Measurements from ENCODE around the gene THEMIS.

GRCh38 chr6:127786109-127786508 lies 114.7 kb downstream of the THEMIS start:
- TF ChIP-seq YY1 (IDR thresholded peaks at IDR 0.05; ENCODE audit: insufficient read depth, insufficient read length) (no peak), ZNF274 (IDR thresholded peaks at IDR 0.05; ENCODE audit: low read depth, low read length) (no peak), SUZ12 (IDR thresholded peaks at IDR 0.05; ENCODE audit: extremely low read depth, insufficient read depth, insufficient read length) (no peak)
